GM12891 (cell line): ENCODE measurements around the gene PAM16.

Experiments used
- PAX5 ChIP-seq: IDR thresholded peaks from 2 replicates; pipeline ENCODE4 v1.6.1; 2011; ENCODE audit warnings: low read length, moderate library complexity, mild to moderate bottlenecking; ENCODE audit not compliant: insufficient read depth, severe bottlenecking
- POLR2A ChIP-seq: IDR thresholded peaks from 2 replicates; pipeline ENCODE4 v1.6.1; 2011; ENCODE audit warnings: low read depth, low read length, control low read depth
- POLR2AphosphoS5 ChIP-seq: IDR thresholded peaks from 2 replicates; pipeline ENCODE4 v1.6.1; 2011; ENCODE audit warnings: low read depth, low read length, control low read depth
- TAF1 ChIP-seq: IDR thresholded peaks from 2 replicates; pipeline ENCODE4 v1.6.1; 2011; ENCODE audit warnings: low read depth, low read length, control low read depth

DNA sequence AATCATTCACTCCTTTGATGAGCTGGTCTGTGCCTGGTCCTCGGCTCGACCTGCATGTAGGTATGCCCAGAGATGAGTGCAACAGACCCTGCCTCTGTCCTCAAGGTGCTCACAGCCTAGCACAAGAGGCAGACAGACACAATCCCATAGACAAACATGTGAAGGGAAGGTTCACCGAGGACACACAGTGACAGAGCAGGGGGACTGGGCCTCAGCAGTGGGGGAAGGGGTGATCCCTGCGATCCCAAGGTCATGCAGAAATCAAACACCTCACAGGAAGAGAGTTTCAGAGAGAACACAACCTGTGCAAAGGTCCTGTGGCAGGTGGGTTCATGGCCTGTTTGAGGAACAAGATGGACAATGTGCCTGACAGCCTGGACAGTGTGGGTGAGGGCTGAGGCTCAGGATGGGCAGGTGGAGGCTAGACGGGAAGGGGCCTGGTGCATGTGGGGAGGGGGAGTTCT lies 16.3 kb upstream of the PAM16 start:
- TF ChIP-seq TAF1 (no peak), POLR2A (no peak), POLR2AphosphoS5 (no peak), PAX5 (no peak)
